Body of pancreas (tissue), 4 donors: ENCODE results near the gene IL2RA.

Experiments used
- CTCF ChIP-seq, 7 experiments: fragments of 450-650 bp in 4 of 7; fragments of 200-600 bp in 3 of 7; sonication (generic) in 3 of 7; IDR thresholded peaks; one replicate each; pipeline ENCODE4 v1.5.1; 2016 to 2019; ENCODE audit warnings: antibody characterized with exemption in 7 of 7
- POLR2A ChIP-seq, 3 donors: fragments of 450-650 bp; IDR thresholded peaks; one replicate each; pipeline ENCODE4 v1.6.1; 2016; ENCODE audit warnings: antibody characterized with exemption in 3 of 3, mild to moderate bottlenecking in 2 of 3

GRCh38 chr10:6005856-6006395 lies 56.2 kb downstream of the IL2RA start:
- TF ChIP-seq CTCF (IDR thresholded peaks at IDR 0.05) (no peak), POLR2A (IDR thresholded peaks at IDR 0.05) (no peak)
